WERI-Rb-1 (cell line): ENCODE measurements around the gene EP300.
"Not testable (repeated sequence)": the region's sequence is repeated elsewhere in the genome, so short reads cannot be mapped to it uniquely, and the experiment has no call there.

Experiments used
- DNase-seq: peaks from one replicate; pipeline ENCODE4 v3.0.0-alpha.2; 2020
- H3K27ac ChIP-seq: fragments of 250-450 bp; sonication (Bioruptor Pico); 2 replicates; pipeline ENCODE4 v1.5.1; 2020; ENCODE audit warnings: mild to moderate bottlenecking, moderate library complexity
- H3K27me3 ChIP-seq: fragments of 250-450 bp; sonication (Bioruptor Pico); 2 replicates; pipeline ENCODE4 v1.5.1; 2021; ENCODE audit warnings: mild to moderate bottlenecking, low read depth, moderate library complexity; ENCODE audit not compliant: insufficient read depth, severe bottlenecking
- H3K36me3 ChIP-seq: fragments of 250-450 bp; sonication (Bioruptor Pico); 2 replicates; pipeline ENCODE4 v1.5.1; 2020; ENCODE audit warnings: mild to moderate bottlenecking, moderate library complexity
- H3K4me3 ChIP-seq: 2 replicates; pipeline ENCODE4 v1.5.1; 2011; ENCODE audit warnings: low read depth, mild to moderate bottlenecking, control low read depth, low read length
- H3K9me3 ChIP-seq: fragments of 250-450 bp; sonication (Bioruptor Pico); 2 replicates; pipeline ENCODE4 v1.5.1; 2021; ENCODE audit warnings: mild to moderate bottlenecking, moderate library complexity; ENCODE audit not compliant: severe bottlenecking
- TF ChIP-seq, protein P1 (sequence below): IDR thresholded peaks from 2 replicates; pipeline ENCODE4 v1.5.1; 2011; ENCODE audit warnings: low read depth, mild to moderate bottlenecking, control low read depth, inconsistent platforms, low read length

The EP300 gene

DNA sequence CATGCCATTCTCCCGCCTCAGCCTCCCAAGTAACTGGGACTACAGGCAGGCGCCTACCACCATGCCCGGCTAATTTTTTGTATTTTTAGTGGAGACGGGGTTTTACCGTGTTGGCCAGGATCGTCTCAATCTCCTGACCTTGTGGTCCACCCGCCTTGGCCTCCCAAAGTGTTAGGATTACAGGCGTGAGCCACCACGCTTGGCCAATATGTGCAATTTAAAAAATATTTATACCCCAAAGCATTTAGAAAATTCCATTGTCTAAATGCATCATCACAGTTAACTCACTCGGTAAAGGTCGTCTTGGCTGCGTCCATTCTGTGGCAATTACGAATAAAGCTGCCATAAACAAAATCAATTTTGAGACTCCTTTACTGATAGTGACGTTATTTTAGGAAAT is 36.2 kb downstream of the EP300 start:
- Histone ChIP-seq H3K36me3 (peaks cover 82% of the 10 kb centered on the region), H3K27me3 (no peaks in the 10 kb centered on the region), H3K4me3 (no peak overlapping the region), H3K9me3 (no peaks in the 10 kb centered on the region), H3K27ac (no peak overlapping the region)
- TF ChIP-seq, protein P1, sequence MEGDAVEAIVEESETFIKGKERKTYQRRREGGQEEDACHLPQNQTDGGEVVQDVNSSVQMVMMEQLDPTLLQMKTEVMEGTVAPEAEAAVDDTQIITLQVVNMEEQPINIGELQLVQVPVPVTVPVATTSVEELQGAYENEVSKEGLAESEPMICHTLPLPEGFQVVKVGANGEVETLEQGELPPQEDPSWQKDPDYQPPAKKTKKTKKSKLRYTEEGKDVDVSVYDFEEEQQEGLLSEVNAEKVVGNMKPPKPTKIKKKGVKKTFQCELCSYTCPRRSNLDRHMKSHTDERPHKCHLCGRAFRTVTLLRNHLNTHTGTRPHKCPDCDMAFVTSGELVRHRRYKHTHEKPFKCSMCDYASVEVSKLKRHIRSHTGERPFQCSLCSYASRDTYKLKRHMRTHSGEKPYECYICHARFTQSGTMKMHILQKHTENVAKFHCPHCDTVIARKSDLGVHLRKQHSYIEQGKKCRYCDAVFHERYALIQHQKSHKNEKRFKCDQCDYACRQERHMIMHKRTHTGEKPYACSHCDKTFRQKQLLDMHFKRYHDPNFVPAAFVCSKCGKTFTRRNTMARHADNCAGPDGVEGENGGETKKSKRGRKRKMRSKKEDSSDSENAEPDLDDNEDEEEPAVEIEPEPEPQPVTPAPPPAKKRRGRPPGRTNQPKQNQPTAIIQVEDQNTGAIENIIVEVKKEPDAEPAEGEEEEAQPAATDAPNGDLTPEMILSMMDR, result no peak
- DNase-seq, result no peak

DNA sequence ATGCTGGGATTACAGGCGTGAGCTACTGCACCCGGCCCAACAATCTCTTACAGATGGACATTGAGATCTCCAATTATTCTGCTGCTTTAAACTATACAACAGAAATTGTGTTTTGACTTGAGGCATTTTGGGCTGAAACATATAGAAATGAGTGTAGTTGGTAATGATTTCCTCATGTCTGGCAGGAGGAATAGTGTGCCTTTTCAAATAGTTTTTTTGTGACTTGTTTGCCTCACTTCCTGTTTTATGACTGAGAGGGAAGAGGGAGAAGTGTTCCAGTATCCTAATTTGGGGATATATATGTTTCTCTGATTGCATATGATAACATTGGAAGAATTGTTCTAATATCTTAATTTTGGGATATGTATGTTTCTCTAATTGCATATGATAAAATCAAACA is 40.2 kb downstream of the EP300 start:
- no peak overlapping the region for H3K27ac ChIP-seq

DNA sequence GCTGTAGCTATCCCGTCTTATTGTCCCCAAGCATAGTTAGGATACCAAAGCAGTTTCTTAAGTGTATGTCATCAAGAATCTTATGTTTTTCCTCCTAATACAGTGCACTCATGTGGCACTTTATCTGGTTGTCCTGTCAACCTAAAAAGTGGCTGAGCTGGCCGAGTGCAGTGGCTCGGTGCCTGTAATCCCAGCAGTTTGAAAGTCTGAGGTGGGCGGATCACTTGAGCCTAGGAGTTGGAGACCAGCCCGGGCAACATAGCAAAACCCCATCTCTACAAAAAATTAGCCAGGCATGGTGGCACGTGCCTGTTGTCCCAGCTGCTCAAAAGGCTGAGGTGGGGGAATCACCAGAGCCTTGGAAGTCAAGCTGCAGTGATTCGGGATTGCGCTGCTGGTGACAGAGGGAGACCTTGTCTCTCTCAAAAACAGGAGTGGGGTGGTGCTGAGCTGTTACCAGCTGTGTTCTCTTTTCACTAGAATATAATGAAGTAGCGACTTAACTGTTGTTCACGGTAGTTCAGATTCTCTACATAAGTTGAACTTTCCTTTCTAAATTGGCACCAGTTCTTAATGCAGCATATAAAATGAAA is 48.1 kb downstream of the EP300 start:
- Histone ChIP-seq H3K27me3 (no peaks in the 10 kb centered on the region), H3K36me3 (peaks cover 94% of the 10 kb centered on the region), H3K27ac (no peak overlapping the region)

More for the DNA sequence above, 40.2 kb downstream of the EP300 start:
- DNase-seq, result no peak
- Histone ChIP-seq H3K36me3 (peaks cover 82% of the 10 kb centered on the region), H3K9me3 (no peaks in the 10 kb centered on the region), H3K27me3 (no peaks in the 10 kb centered on the region), H3K4me3 (no peak overlapping the region)
- TF ChIP-seq, protein P1, result no peak

DNA sequence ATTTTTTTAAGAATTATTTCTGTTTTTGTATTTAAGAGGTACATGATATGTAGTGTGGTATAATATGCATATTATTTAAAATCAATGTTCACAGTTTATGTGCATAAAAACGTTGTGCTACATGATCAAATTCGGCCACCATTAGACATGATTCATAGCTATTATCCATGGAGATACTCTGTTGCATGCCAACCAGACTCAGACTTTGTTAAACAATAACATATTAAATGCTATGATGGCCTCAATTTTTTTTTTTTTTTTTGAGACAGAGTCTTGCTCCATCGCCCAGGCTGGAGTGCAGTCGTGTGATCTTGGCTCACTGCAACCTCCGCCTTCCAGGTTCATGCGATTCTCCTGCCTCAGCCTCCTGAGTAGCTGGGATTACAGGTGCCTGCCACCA is 53.5 kb downstream of the EP300 start:
- peaks cover 95% of the 10 kb centered on the region for H3K36me3 ChIP-seq
- not testable (repeated sequence) for DNase-seq, H3K27me3 ChIP-seq, H3K4me3 ChIP-seq, H3K9me3 ChIP-seq, H3K27ac ChIP-seq

More for the DNA sequence above, 48.1 kb downstream of the EP300 start:
- TF ChIP-seq, protein P1, result no peak
- no peak overlapping the region for H3K4me3 ChIP-seq
- DNase-seq, result no peak
- H3K9me3 ChIP-seq, result no peaks in the 10 kb centered on the region

DNA sequence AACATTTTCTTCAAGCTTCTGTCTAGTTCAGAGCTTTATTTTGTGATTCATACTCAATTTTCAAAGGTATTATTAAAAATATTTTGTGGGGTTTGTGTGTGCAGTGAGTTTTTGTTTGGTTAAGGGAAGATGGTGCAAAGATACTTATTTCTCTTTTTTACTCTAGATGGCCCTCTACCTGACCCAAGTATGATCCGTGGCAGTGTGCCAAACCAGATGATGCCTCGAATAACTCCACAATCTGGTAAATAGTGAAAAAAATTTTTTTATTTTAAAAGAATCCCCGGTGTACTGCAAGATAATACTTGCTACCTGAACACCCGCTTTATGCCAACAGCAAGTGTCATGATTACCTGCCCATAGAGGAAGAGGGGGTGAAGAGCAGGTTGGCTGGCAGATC is 54.2 kb downstream of the EP300 start:
- H3K36me3 ChIP-seq, result peaks cover 95% of the 10 kb centered on the region

DNA sequence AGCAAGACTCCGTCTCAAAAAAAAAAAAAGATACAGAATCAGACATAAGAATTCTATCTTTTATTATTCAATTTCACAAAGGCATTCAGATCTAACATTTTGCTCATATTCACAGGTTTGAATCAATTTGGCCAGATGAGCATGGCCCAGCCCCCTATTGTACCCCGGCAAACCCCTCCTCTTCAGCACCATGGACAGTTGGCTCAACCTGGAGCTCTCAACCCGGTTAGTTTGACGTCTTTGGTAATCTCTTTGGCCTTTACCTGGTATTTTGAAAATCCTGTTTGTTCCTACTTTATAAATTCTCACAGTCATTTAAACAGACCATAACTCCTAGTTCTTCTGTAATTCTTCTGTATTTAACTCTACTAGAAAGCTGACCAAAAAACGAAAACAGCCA is 55.3 kb downstream of the EP300 start:
- Histone ChIP-seq H3K4me3 (no peak overlapping the region), H3K9me3 (no peaks in the 10 kb centered on the region), H3K27ac (no peak overlapping the region), H3K27me3 (no peaks in the 10 kb centered on the region), H3K36me3 (peaks cover 96% of the 10 kb centered on the region)
- no peak for DNase-seq
- TF ChIP-seq, protein P1, result no peak

More for the DNA sequence above, 54.2 kb downstream of the EP300 start:
- Histone ChIP-seq H3K9me3 (no peaks in the 10 kb centered on the region), H3K4me3 (no peak overlapping the region), H3K27ac (no peak overlapping the region), H3K27me3 (no peaks in the 10 kb centered on the region)
- TF ChIP-seq, protein P1, result no peak
- no peak for DNase-seq
